IMR-90 (cell line): Measurements from ENCODE around the gene TPI1. TPM values are rescaled to one million over a fixed set of nuclear protein-coding genes. Genes with fewer than 3 reads are reported as not detected.

Experiments used
- ATAC-seq: fragments of 200-7000 bp; cut with Tn5 transposase; 2 replicates; pipeline ENCODE4 v1.9.1; 2020; ENCODE audit warnings: low read depth, mild to moderate bottlenecking, moderate library complexity
- BruUV-seq: library from RNA; stranded (reverse); fragments of 400-500 nt; replicated peaks from 2 replicates; lab custom pipeline; 2021; lab: Mats Ljungman, UMichigan
- CTCF ChIA-PET: fragments of 300-600 bp; formaldehyde crosslinking; extraction: SDS; loops from one replicate; lab custom pipeline; 2021; ENCODE audit warnings: antibody characterized with exemption; lab: Yijun Ruan, JAX
- POLR2A ChIA-PET: fragments of 300-600 bp; sonication (Branson Sonifier 250); formaldehyde crosslinking; loops from one replicate; lab custom pipeline; 2022; ENCODE audit warnings: antibody characterized with exemption; ENCODE audit not compliant: unreplicated experiment; lab: Charles Lee
- DNase-seq: peaks from one replicate; pipeline ENCODE4 v3.0.0; 2013
- H2AFZ ChIP-seq: replicated peaks from 2 replicates; pipeline ENCODE3; 2013; ENCODE audit warnings: low read length, mild to moderate bottlenecking; ENCODE audit not compliant: poor library complexity
- H2AK5ac ChIP-seq: 2 replicates; pipeline ENCODE4 v1.6.1; 2013; ENCODE audit warnings: low read depth, low read length, inconsistent platforms
- H2AK9ac ChIP-seq: replicated peaks from 2 replicates; pipeline ENCODE3; 2013; ENCODE audit warnings: mild to moderate bottlenecking, low read depth, low read length, moderate library complexity; ENCODE audit not compliant: poor library complexity
- H2BK120ac ChIP-seq: 2 replicates; pipeline ENCODE4 v1.6.1; 2013; ENCODE audit warnings: low read depth, low read length, inconsistent platforms
- H2BK15ac ChIP-seq: 3 replicates; pipeline ENCODE4 v1.6.1; 2013; ENCODE audit warnings: low read depth, low read length, inconsistent platforms
- H2BK20ac ChIP-seq: 2 replicates; pipeline ENCODE4 v1.6.1; 2013; ENCODE audit warnings: low read depth, mild to moderate bottlenecking, inconsistent platforms, low read length, moderate library complexity
- H2BK5ac ChIP-seq: 2 replicates; pipeline ENCODE4 v1.6.1; 2013; ENCODE audit warnings: mild to moderate bottlenecking, low read depth, low read length, inconsistent platforms; ENCODE audit not compliant: poor library complexity, severe bottlenecking
- H3K14ac ChIP-seq: replicated peaks from 2 replicates; pipeline ENCODE4 v1.6.1; 2013; ENCODE audit warnings: low read depth, low read length, inconsistent platforms
- H3K18ac ChIP-seq: 2 replicates; pipeline ENCODE4 v1.6.1; 2013; ENCODE audit warnings: low read depth, low read length, control low read depth
- H3K23ac ChIP-seq: 2 replicates; pipeline ENCODE4 v1.6.1; 2013; ENCODE audit warnings: low read depth, low read length, inconsistent platforms
- H3K27ac ChIP-seq: 2 replicates; pipeline ENCODE4 v1.5.1; 2013; ENCODE audit warnings: mild to moderate bottlenecking, control low read depth, low read length; ENCODE audit not compliant: insufficient read depth
- H3K27me3 ChIP-seq: 2 replicates; pipeline ENCODE4 v1.6.1; 2013; ENCODE audit warnings: low read length; ENCODE audit not compliant: control insufficient read depth, insufficient read depth
- H3K36me3 ChIP-seq: 2 replicates; pipeline ENCODE4 v1.6.1; 2013; ENCODE audit warnings: low read length, mixed read lengths; ENCODE audit not compliant: control insufficient read depth, insufficient read depth
- H3K4ac ChIP-seq: 2 replicates; pipeline ENCODE4 v1.6.1; 2013; ENCODE audit warnings: low read depth, low read length, inconsistent platforms
- H3K4me1 ChIP-seq: 2 replicates; pipeline ENCODE4 v1.6.1; 2013; ENCODE audit warnings: low read length, mixed read lengths; ENCODE audit not compliant: control insufficient read depth, insufficient read depth
- H3K4me2 ChIP-seq: 2 replicates; pipeline ENCODE4 v1.6.1; 2013; ENCODE audit warnings: low read depth, mild to moderate bottlenecking, control low read depth, low read length, moderate library complexity
- H3K4me3 ChIP-seq: 2 replicates; pipeline ENCODE4 v1.5.1; 2013; ENCODE audit warnings: low read depth, mild to moderate bottlenecking, control low read depth, low read length, moderate library complexity; ENCODE audit not compliant: insufficient read depth
- H3K56ac ChIP-seq: 2 replicates; pipeline ENCODE4 v1.6.1; 2013; ENCODE audit warnings: low read length, inconsistent platforms; ENCODE audit not compliant: insufficient read depth; ENCODE audit errors: extremely low read depth
- H3K79me1 ChIP-seq, 2 experiments: 2 replicates each; pipeline ENCODE4 v1.6.1; 2013; ENCODE audit warnings: low read length in 2 of 2, inconsistent platforms in 1 of 2, low read depth in 1 of 2
- H3K9ac ChIP-seq: 2 replicates; pipeline ENCODE4 v1.6.1; 2013; ENCODE audit warnings: low read depth, low read length, control low read depth
- H3K9me1 ChIP-seq: 2 replicates; pipeline ENCODE4 v1.6.1; 2013; ENCODE audit warnings: low read length, inconsistent platforms; ENCODE audit not compliant: insufficient read depth
- H3K9me3 ChIP-seq: 2 replicates; pipeline ENCODE4 v1.6.1; 2013; ENCODE audit warnings: low read length; ENCODE audit not compliant: control insufficient read depth, insufficient read depth
- H4K20me1 ChIP-seq: 2 replicates; pipeline ENCODE4 v1.6.1; 2013; ENCODE audit warnings: low read length, inconsistent platforms; ENCODE audit not compliant: insufficient read depth
- H4K5ac ChIP-seq: 2 replicates; pipeline ENCODE4 v1.6.1; 2013; ENCODE audit warnings: mild to moderate bottlenecking, low read depth, low read length, control low read depth
- H4K8ac ChIP-seq, 2 experiments: 2 replicates each; pipeline ENCODE4 v1.6.1; 2013; ENCODE audit warnings: low read depth in 2 of 2, low read length in 2 of 2, control low read depth in 1 of 2, inconsistent platforms in 1 of 2
- H4K91ac ChIP-seq: 2 replicates; pipeline ENCODE4 v1.6.1; 2013; ENCODE audit warnings: low read depth, low read length, inconsistent platforms; ENCODE audit not compliant: insufficient read depth
- CEBPB ChIP-seq: IDR thresholded peaks from 2 replicates; pipeline ENCODE4 v1.6.1; 2012; ENCODE audit warnings: low read depth, low read length, improper control_type of control experiment
- CHD1 ChIP-seq: IDR thresholded peaks from 2 replicates; pipeline ENCODE4 v1.6.1; 2012; ENCODE audit warnings: low read depth, low read length, improper control_type of control experiment
- MAFK ChIP-seq: IDR thresholded peaks from 2 replicates; pipeline ENCODE4 v1.6.1; 2012; ENCODE audit warnings: low read depth, low read length, improper control_type of control experiment
- MXI1 ChIP-seq: IDR thresholded peaks from 2 replicates; pipeline ENCODE4 v1.6.1; 2012; ENCODE audit warnings: low read depth, mild to moderate bottlenecking, low read length, moderate library complexity, borderline replicate concordance
- RAD21 ChIP-seq: IDR thresholded peaks from 2 replicates; pipeline ENCODE4 v1.6.1; 2012; ENCODE audit warnings: low read length, improper control_type of control experiment
- RCOR1 ChIP-seq: IDR thresholded peaks from 2 replicates; pipeline ENCODE4 v1.6.1; 2012; ENCODE audit warnings: mild to moderate bottlenecking, low read length, improper control_type of control experiment; ENCODE audit not compliant: insufficient replicate concordance
- RFX5 ChIP-seq: IDR thresholded peaks from 2 replicates; pipeline ENCODE4 v1.8.0; 2012; ENCODE audit warnings: low read depth, mild to moderate bottlenecking, low read length, moderate library complexity
- SMC3 ChIP-seq: fragments of 150-350 bp; IDR thresholded peaks from 2 replicates; pipeline ENCODE4 v1.6.1; 2016; ENCODE audit warnings: low read depth, mild to moderate bottlenecking, antibody characterized with exemption, low read length, moderate library complexity
- WGBS, 2 experiments: methylation state at CpG; one replicate each; pipeline versions ENCODE4 v1.1.5 to v1.1.7; 2013; ENCODE audit warnings: missing lambda C conversion rate in 2 of 2; ENCODE audit not compliant: insufficient read length in 1 of 2; ENCODE audit errors: extremely low coverage in 2 of 2; 5-methylcytosine and 5-hydroxymethylcytosine counted together
- dilution Hi-C: fragments of 300-500 bp; cut with HindIII; formaldehyde crosslinking; loops from one replicate; pipeline ENCODE4 v1.14.3; 2018; ENCODE audit warnings: low sequenced_read_pairs; ENCODE audit not compliant: unreplicated experiment
- in situ Hi-C: fragments of 300-500 bp; cut with MboI; formaldehyde crosslinking; loops from 3 replicates; pipeline ENCODE4 v1.14.3; 2019; ENCODE audit warnings: low sequenced_read_pairs, inconsistent platforms, mixed read lengths
- intact Hi-C: fragments of 100-400 bp; cut with micrococcal nuclease; formaldehyde crosslinking; loops from 2 replicates; pipeline ENCODE4 v1.10.0; 2022
- polyA plus RNA-seq, 3 experiments: library from polyadenylated mRNA; depleted of rRNA; stranded (reverse); fragments of >200 nt; gene quantifications; 2 replicates each; pipeline ENCODE4 v1.2.3, GENCODE V29; 2012; ENCODE audit warnings: low replicate concordance in 1 of 3
- total RNA-seq: library from RNA; depleted of rRNA; stranded (reverse); fragments of >200 nt; gene quantifications from 2 replicates; pipeline ENCODE4 v1.2.3, GENCODE V29; 2012
- TF ChIP-seq, protein P1 (sequence below): conservative IDR thresholded peaks from 2 replicates; pipeline ENCODE4 v1.5.1; 2012; ENCODE audit warnings: mild to moderate bottlenecking, low read depth, low read length, improper control_type of control experiment
- TF ChIP-seq, protein P2 (sequence below): fragments of 150-350 bp; IDR thresholded peaks from 2 replicates; pipeline ENCODE4 v1.6.1; 2016; ENCODE audit warnings: low read depth, mild to moderate bottlenecking, low read length, moderate library complexity, borderline replicate concordance
- TF ChIP-seq, protein P3 (sequence below): fragments of 150-350 bp; IDR thresholded peaks from 2 replicates; pipeline ENCODE4 v1.6.1; 2017; ENCODE audit warnings: mild to moderate bottlenecking, antibody characterized with exemption, low read length, low read depth

The TPI1 gene
- total and polyA plus RNA-seq, 2 of the 4 experiments (the other 2 are of a cell fraction): 1,995 to 2,176 TPM

DNA sequence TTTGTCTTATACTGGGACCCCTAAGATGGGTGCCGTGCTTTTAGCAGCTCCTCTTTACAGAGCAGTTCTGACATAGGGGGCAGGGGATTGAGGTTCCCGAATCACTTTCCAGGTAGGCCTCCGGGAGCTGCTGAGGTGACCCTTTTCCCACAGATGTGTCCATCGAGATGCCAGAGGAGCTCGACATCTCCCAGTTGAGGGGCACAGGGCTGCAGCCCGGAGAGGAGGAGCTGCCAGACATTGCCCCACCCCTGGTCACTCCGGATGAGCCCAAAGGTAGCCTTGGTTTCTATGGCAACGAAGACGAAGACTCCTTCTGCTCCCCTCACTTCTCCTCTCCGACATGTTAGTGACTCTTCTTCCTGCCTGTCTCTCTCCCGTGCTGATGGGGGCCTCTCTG is 4.3 kb upstream of the TPI1 start:
- Histone ChIP-seq H3K9me1 (0 out of 2 replicates have a peak, but pooled peaks cover 7% of the 10 kb centered on the region), H3K4me3 (no peak overlapping the region), H3K79me1 (peaks cover 0 to 17% of the 10 kb centered on the region in 2 experiments; a peak in 3 of 4 replicates), H2BK5ac (no peak overlapping the region), H3K9ac (no peak overlapping the region), H2AFZ (no peak overlapping the region), H2AK5ac (no peak overlapping the region), H3K18ac (no peak overlapping the region), H3K14ac (no peak overlapping the region), H3K36me3 (peaks cover 63% of the 10 kb centered on the region), H2AK9ac (no peak overlapping the region), H3K4me1 (peaks cover 4% of the 10 kb centered on the region), H3K56ac (no peak overlapping the region), H2BK15ac (no peak overlapping the region), H3K9me3 (no peaks in the 10 kb centered on the region), H2BK20ac (no peak overlapping the region), H4K20me1 (peaks cover 5% of the 10 kb centered on the region), H2BK120ac (no peak overlapping the region), H4K8ac (no peak overlapping the region), H3K23ac (no peak overlapping the region), H3K27ac (no peak overlapping the region), H3K4ac (no peak overlapping the region), H4K91ac (no peak overlapping the region), H4K5ac (no peak overlapping the region), H3K4me2 (no peak overlapping the region), H3K27me3 (no peaks in the 10 kb centered on the region)
- 95% methylated on average over 6 of the region's 11 CpGs; no CpG with 5 or more reads in 1 of the 2 experiments for WGBS, 2 experiments
- TF ChIP-seq, protein P1, sequence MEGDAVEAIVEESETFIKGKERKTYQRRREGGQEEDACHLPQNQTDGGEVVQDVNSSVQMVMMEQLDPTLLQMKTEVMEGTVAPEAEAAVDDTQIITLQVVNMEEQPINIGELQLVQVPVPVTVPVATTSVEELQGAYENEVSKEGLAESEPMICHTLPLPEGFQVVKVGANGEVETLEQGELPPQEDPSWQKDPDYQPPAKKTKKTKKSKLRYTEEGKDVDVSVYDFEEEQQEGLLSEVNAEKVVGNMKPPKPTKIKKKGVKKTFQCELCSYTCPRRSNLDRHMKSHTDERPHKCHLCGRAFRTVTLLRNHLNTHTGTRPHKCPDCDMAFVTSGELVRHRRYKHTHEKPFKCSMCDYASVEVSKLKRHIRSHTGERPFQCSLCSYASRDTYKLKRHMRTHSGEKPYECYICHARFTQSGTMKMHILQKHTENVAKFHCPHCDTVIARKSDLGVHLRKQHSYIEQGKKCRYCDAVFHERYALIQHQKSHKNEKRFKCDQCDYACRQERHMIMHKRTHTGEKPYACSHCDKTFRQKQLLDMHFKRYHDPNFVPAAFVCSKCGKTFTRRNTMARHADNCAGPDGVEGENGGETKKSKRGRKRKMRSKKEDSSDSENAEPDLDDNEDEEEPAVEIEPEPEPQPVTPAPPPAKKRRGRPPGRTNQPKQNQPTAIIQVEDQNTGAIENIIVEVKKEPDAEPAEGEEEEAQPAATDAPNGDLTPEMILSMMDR: no peak
- no peak for TF ChIP-seq RAD21
- no peak for TF ChIP-seq SMC3
- TF ChIP-seq MAFK: no peak
- TF ChIP-seq, protein P2, sequence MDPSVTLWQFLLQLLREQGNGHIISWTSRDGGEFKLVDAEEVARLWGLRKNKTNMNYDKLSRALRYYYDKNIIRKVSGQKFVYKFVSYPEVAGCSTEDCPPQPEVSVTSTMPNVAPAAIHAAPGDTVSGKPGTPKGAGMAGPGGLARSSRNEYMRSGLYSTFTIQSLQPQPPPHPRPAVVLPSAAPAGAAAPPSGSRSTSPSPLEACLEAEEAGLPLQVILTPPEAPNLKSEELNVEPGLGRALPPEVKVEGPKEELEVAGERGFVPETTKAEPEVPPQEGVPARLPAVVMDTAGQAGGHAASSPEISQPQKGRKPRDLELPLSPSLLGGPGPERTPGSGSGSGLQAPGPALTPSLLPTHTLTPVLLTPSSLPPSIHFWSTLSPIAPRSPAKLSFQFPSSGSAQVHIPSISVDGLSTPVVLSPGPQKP: no peak
- no peak for TF ChIP-seq RCOR1
- TF ChIP-seq CHD1: no peak
- TF ChIP-seq RFX5: no peak
- TF ChIP-seq MXI1: no peak
- TF ChIP-seq, protein P3, sequence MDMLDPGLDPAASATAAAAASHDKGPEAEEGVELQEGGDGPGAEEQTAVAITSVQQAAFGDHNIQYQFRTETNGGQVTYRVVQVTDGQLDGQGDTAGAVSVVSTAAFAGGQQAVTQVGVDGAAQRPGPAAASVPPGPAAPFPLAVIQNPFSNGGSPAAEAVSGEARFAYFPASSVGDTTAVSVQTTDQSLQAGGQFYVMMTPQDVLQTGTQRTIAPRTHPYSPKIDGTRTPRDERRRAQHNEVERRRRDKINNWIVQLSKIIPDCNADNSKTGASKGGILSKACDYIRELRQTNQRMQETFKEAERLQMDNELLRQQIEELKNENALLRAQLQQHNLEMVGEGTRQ: no peak
- TF ChIP-seq CEBPB: no peak
- POLR2A ChIA-PET: interaction anchor here (1.1 kb wide), 1 partner anchor 10 kb away, joined by 3 read pairs; no protein-coding TSS in a partner anchor
- DNase-seq (no peak), ATAC-seq (no peak)
- in situ Hi-C loops: no loop called here
- BruUV-seq: no TSS peak
- dilution Hi-C loops: no loop called here
- intact Hi-C loops: no loop called here
- CTCF ChIA-PET: no interaction called here
